ENCODE measurements around the gene ATP10D.

The ATP10D gene

GRCh38 chr4:47590325-47590724 is 105.2 kb downstream of the ATP10D start:
- DNase-seq (ENCODE audit: low read depth) = no peak

DNA sequence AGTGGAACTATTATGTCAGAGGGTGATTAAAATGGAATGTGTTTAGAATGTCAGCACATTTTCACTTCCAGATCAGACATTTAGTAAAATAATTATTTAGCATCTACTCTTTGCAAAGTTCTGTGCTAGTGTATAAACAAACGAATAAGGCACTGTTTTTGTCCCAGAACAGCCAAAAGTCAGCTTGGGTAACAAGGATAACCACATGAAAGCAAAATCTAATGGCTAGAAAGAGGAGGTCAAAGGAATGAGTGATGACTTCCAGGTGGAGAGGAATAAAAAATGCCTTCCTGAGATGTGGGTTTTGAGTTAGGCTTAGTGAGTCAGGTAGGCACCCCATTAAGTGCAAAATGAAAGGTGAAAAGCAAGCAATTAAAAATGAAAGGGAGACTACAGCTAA is 112.6 kb downstream of the ATP10D start:
- DNase-seq (ENCODE audit: low read depth) = no peak

DNA sequence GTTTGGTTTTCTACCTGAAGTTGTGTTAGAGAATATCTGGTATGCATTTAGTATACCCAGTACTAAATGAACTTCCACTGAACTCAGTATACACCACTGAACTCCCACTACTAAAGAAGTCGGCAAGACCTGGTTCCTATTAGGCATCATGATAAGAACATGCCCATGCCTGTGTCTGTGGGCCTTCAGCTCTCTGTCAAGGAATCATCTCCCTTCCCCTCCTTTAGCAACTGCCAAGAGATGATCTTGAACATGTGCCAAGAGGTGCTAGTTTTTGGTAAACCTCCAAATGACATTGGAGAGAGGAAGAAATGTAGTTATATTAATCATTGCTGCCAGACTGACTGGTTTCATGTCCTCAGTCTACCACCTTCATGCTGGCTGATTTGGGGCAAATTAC is 113.2 kb downstream of the ATP10D start:
- no peak for DNase-seq (ENCODE audit: low read depth)

DNA sequence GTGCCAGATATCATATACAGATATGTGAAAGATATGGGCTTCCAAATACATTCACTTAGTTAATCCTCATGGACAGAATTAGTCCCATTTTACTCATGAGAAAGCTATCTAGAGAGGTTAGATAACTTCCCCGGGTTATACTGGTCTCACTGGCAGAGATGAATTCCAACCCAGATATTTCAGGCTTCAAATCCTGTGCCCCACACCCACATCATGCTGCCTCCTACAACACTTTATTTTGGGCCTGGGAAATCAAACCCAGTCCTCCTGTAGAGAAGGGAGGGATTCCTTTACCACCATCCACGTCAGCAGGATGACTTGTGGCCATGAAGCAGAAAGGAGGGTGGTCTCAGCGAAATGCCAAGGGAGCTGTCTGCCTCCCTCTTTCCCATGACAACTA is 113.8 kb downstream of the ATP10D start:
- DNase-seq (ENCODE audit: low read depth) = no peak

- no peak for DNase-seq (ENCODE audit: low read depth)
Observed at GRCh38 chr4:47606482-47606881, 121.4 kb downstream of the ATP10D start.

DNA sequence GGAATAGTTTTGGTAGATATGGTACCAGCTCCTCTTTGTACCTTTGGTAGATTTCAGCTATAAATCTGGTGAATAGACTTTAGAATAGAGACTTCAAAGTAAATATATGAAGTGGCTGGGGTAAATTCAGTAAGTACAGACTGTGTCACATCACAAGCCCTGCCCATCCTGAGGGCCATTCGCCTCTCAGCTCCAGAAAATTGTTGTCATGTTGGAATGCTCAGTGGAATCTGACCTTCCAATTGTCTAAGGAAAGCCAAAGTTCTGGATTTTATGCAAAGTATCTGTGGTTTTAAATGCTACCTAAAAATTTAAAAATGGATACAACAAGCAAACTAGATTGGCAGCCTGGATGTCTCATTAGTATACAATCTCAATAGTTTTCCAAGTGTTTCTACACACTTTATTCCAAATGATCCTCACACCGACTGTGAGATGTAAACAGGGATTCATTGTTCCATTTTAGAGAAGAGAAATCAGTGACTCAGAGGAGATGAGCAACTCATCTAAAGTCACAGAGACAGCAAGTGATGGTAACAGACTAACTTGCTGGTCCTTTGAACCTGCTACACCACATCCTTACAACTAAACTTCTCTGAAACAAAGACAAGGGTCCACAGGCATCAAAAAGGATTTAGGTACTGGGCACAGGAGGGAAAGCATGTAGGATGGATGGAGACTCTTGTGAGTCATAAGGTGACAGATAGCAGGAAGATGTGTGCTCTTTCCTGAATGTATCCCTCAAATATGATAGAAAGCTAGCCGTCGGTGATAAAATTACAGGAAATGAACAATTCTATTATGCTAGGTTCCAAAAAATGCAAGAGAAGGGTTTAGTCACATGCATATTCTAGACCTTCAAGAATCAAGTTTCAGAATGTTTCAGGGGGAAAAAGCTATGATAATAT is 127.3 kb downstream of the ATP10D start:
- DNase-seq (ENCODE audit: low read depth) = no peak

GRCh38 chr4:47615385-47615784 is 130.3 kb downstream of the ATP10D start:
- DNase-seq (ENCODE audit: low read depth) = no peak

DNA sequence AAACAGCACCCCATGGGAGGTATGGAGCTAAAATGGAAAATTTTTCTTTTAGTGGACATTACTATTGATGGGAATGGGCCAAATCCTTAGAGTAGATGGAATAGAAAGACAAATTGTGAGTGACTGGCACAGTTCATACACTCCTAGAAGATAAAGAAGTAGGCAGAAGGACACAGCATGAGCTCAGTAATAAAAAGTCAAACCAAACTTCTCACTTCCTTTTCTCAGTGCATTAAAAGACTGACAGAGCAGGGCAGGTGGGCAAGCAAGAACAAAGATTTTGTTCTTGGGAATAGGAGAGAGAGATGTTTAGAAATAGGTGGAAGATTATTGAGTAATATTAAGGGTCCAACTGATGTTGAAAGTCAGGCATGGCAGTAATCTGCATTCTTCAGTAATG is 132.5 kb downstream of the ATP10D start:
- DNase-seq (ENCODE audit: low read depth) = no peak

GRCh38 chr4:47619691-47620090 is 134.6 kb downstream of the ATP10D start:
- DNase-seq (ENCODE audit: low read depth) = no peak

DNA sequence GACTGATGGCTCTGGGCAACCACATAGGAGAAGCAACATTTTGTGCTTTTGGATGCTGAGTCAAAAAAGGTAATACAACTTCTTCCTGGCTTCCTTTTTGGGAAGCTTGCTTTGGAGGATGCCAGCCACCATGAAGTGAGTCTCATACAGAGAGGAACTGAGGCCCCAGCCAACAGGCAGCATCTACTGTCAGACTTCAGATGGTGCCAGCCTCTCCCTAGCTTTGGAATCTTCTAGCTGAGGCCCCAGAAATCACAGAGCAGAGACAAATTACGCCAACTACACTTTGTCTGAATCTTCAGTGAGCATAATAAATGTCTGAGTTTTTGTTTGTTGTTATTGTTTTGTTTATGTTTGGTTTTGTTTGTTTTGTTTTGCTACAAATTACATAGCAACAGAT is 136.1 kb downstream of the ATP10D start:
- no peak for DNase-seq (ENCODE audit: low read depth)

DNA sequence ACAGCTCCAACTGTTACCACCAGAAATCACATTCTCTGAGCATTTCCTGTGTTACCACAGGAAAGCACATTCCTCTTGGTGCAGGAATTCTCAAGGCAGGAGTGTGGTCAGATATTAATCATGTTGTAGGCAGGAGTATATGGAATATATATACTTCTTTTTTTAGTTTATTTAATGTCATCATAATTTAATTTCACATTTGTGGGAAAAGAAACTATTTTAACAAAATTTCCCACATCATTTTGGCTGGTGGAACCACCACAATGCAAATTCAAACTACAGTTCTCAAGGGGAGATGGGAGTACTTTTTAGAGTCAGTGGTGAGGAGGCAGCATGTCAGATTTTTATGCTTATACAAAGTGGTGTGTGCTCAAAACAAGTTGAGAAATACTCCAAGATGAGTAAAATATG is 139.0 kb downstream of the ATP10D start:
- no peak for DNase-seq (ENCODE audit: low read depth)

DNA sequence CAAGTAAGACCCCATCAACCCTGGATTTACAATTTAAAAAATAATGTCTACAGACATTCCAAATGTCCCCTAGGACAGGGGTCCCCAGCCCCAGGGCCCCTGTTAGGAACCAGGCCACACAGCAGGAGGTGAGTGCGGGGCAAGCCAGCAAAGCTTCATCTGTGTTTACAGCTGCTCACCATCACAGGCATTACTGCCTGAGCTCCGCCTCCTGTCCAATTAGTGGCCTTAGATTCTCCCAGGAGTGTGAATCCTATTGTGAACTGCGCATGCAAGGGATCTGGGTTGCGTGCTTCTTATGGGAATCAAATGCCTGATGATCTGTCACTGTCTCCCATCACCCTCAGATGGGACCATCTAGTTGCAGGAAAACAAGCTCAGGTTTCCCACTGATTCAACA is 146.1 kb downstream of the ATP10D start:
- DNase-seq (ENCODE audit: low read depth) = no peak

- DNase-seq (ENCODE audit: low read depth) = no peak
Observed at GRCh38 chr4:47639531-47639930, 154.5 kb downstream of the ATP10D start.

GRCh38 chr4:47640911-47641310 is 155.8 kb downstream of the ATP10D start:
- no peak for DNase-seq (ENCODE audit: low read depth)

- DNase-seq (ENCODE audit: low read depth) = no peak
Observed at GRCh38 chr4:47641755-47642154, 156.7 kb downstream of the ATP10D start.

DNA sequence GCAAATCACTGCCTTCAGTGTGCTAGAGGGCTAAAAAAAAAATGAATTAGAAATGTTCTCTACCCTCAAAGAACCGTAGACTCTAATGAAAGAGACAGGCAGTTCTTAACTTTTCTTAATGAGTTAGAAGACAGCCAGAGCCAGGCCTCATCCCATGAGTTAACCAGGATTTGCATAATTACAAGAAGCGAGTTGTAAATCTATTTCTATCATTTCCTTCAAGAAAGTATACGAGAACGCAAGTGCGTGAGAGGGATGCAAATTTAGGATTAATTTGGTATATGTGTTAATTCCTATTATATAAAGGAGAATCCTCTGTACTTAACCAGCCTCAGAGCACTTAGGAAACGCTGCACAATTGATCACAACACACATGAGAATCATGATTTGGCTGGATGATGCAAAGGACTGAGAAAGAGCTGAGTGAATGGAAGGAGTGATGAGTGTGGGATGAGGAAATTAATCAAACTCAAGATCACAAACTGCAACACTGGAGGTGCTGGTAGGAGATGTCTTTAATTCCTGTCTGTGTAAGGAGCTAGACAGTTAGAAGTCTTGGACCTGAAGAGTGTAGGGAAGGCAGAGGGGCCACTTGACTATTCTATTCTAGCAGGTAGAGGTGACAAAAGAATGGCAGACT is 157.2 kb downstream of the ATP10D start:
- no peak for DNase-seq (ENCODE audit: low read depth)
